ENCODE measurements around the gene TP53.

DNA sequence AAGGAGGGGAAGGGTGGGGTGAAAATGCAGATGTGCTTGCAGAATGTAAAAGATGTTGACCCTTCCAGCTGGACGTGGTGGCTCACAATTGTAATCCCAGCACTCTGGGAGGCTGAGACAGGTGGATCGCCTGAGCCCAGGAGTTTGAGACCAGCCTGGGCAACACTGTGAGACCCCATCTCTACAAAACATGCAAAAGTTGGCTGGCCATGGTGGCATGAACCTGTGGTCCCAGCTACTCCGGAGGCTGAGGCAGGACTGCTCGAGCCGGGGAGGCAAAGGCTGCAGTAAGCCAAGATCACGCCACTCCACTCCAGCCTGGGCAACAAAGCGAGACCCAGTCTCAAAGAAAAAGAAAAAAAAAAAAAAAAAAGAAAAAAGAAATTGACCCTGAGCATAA lies 18.8 kb downstream of the TP53 start:
- TF ChIP-seq TAF1 (IDR thresholded peaks at IDR 0.05; ENCODE audit: low read depth, low read length) (no peak), SPI1 (IDR thresholded peaks at IDR 0.05; ENCODE audit: low read depth, low read length) (no peak), POLR2A (IDR thresholded peaks at IDR 0.05; ENCODE audit: low read depth, low read length) (no peak), POLR2AphosphoS5 (IDR thresholded peaks at IDR 0.05; ENCODE audit: low read depth, low read length) (no peak), PAX5 (IDR thresholded peaks at IDR 0.05; ENCODE audit: insufficient read depth, low read length, severe bottlenecking) (no peak), POU2F2 (IDR thresholded peaks at IDR 0.05; ENCODE audit: low read depth, low read length) (no peak)
